GM23338 (cell line): Measurements from ENCODE around the gene PRTFDC1. TPM values are rescaled to one million over a fixed set of nuclear protein-coding genes. Genes with fewer than 3 reads are reported as not detected.

Experiments
- ATAC-seq: fragments of 200-7000 bp; cut with Tn5 transposase; 3 replicates; pipeline ENCODE4 v1.9.1; 2020
- DNase-seq: peaks from one replicate; pipeline ENCODE4 v3.0.0-alpha.2; 2015; ENCODE audit warnings: low spot score
- H2AFZ ChIP-seq: fragments of 200-600 bp; sonication (generic); 2 replicates; pipeline ENCODE4 v1.8.0; 2016; ENCODE audit warnings: antibody characterized with exemption, mild to moderate bottlenecking, moderate library complexity
- H3F3A ChIP-seq: fragments of 200-600 bp; sonication (generic); replicated peaks from 2 replicates; pipeline ENCODE4 v1.8.0; 2017; ENCODE audit warnings: antibody characterized with exemption, mixed run types, low read depth
- H3K27ac ChIP-seq: fragments of 200-600 bp; sonication (generic); 2 replicates; pipeline ENCODE4 v1.6.1; 2016; ENCODE audit warnings: low read depth
- H3K27me3 ChIP-seq: fragments of 200-600 bp; sonication (generic); 2 replicates; pipeline ENCODE4 v1.8.0; 2016; ENCODE audit warnings: mild to moderate bottlenecking, mixed run types, moderate library complexity; ENCODE audit not compliant: insufficient read depth
- H3K36me3 ChIP-seq: fragments of 200-600 bp; sonication (generic); 2 replicates; pipeline ENCODE4 v1.8.0; 2016; ENCODE audit warnings: mild to moderate bottlenecking; ENCODE audit not compliant: insufficient read depth
- H3K4me1 ChIP-seq: fragments of 200-600 bp; sonication (generic); 2 replicates; pipeline ENCODE4 v1.8.0; 2016; ENCODE audit warnings: mild to moderate bottlenecking, moderate library complexity; ENCODE audit not compliant: insufficient read depth
- H3K4me2 ChIP-seq: fragments of 200-600 bp; sonication (generic); 2 replicates; pipeline ENCODE4 v1.7.1; 2017; ENCODE audit warnings: mixed run types
- H3K4me3 ChIP-seq: fragments of 200-600 bp; sonication (generic); 2 replicates; pipeline ENCODE4 v1.6.1; 2016; ENCODE audit warnings: mixed run types
- H3K79me2 ChIP-seq: fragments of 200-600 bp; sonication (generic); replicated peaks from 2 replicates; pipeline ENCODE4 v1.8.0; 2017; ENCODE audit warnings: mild to moderate bottlenecking; ENCODE audit not compliant: insufficient read depth
- H3K9me2 ChIP-seq: fragments of 200-600 bp; sonication (generic); 2 replicates; pipeline ENCODE4 v1.8.0; 2017; ENCODE audit not compliant: insufficient read depth
- H4K20me1 ChIP-seq: fragments of 200-600 bp; sonication (generic); replicated peaks from 2 replicates; pipeline ENCODE4 v1.8.0; 2017; ENCODE audit warnings: mild to moderate bottlenecking; ENCODE audit not compliant: insufficient read depth
- H3K27ac Mint-ChIP-seq: 2 replicates; pipeline ENCODE4 v1.8.0; 2020; ENCODE audit warnings: inconsistent platforms, mild to moderate bottlenecking, moderate library complexity, mixed read lengths
- H3K27me3 Mint-ChIP-seq: 3 replicates; pipeline ENCODE4 v1.8.0; 2022; ENCODE audit warnings: low read depth, mild to moderate bottlenecking, moderate library complexity, mixed read lengths, inconsistent platforms; ENCODE audit not compliant: insufficient read depth, poor library complexity
- H3K36me3 Mint-ChIP-seq: 3 replicates; pipeline ENCODE4 v1.8.0; 2021; ENCODE audit warnings: low read depth, mild to moderate bottlenecking, inconsistent platforms, moderate library complexity, mixed read lengths
- H3K4me1 Mint-ChIP-seq: 3 replicates; pipeline ENCODE4 v1.8.0; 2020; ENCODE audit warnings: mild to moderate bottlenecking, inconsistent platforms, mixed read lengths
- H3K4me3 Mint-ChIP-seq: 3 replicates; pipeline ENCODE4 v1.8.0; 2021; ENCODE audit warnings: moderate library complexity, mild to moderate bottlenecking, inconsistent platforms, mixed read lengths
- H3K9me3 Mint-ChIP-seq: 3 replicates; pipeline ENCODE4 v1.8.0; 2020; ENCODE audit warnings: moderate library complexity, mild to moderate bottlenecking, inconsistent platforms, mixed read lengths
- CREB1 ChIP-seq: fragments of 250-450 bp; sonication (Bioruptor Pico); IDR thresholded peaks from 2 replicates; pipeline ENCODE4 v1.5.0; 2020; ENCODE audit warnings: low read depth, mild to moderate bottlenecking, moderate library complexity
- EZH2 ChIP-seq: fragments of 200-600 bp; sonication (generic); IDR thresholded peaks from one replicate; pipeline ENCODE4 v1.8.0; 2017; ENCODE audit warnings: antibody characterized with exemption, mild to moderate bottlenecking, low read depth; ENCODE audit not compliant: unreplicated experiment
- EZH2phosphoT487 ChIP-seq: fragments of 200-600 bp; sonication (generic); IDR thresholded peaks from one replicate; pipeline ENCODE4 v1.8.1; 2018; ENCODE audit warnings: antibody characterized with exemption; ENCODE audit not compliant: unreplicated experiment
- JUNB ChIP-seq: IDR thresholded peaks from one replicate; pipeline ENCODE4 v1.6.1; 2016; ENCODE audit warnings: antibody characterized with exemption; ENCODE audit not compliant: unreplicated experiment
- NANOG ChIP-seq: IDR thresholded peaks from 2 replicates; pipeline ENCODE4 v1.6.1; 2016; ENCODE audit warnings: antibody characterized with exemption, borderline replicate concordance
- POLR2AphosphoS5 ChIP-seq: IDR thresholded peaks from 2 replicates; pipeline ENCODE4 v1.6.1; 2016; ENCODE audit warnings: antibody characterized with exemption, low read depth
- STAT1 ChIP-seq: IDR thresholded peaks from one replicate; pipeline ENCODE4 v1.6.1; 2016; ENCODE audit warnings: antibody characterized with exemption; ENCODE audit not compliant: unreplicated experiment
- ZNF114 ChIP-seq: fragments of 250-450 bp; sonication (Bioruptor Pico); IDR thresholded peaks from 2 replicates; pipeline ENCODE4 v1.5.0; 2020; ENCODE audit warnings: mild to moderate bottlenecking, moderate library complexity
- ZNF331 ChIP-seq: fragments of 250-450 bp; sonication (Bioruptor Pico); IDR thresholded peaks from 2 replicates; pipeline ENCODE4 v1.5.0; 2020; ENCODE audit warnings: low read depth, mild to moderate bottlenecking, moderate library complexity
- ZNF462 ChIP-seq: fragments of 250-450 bp; sonication (Bioruptor Pico); IDR thresholded peaks from 2 replicates; pipeline ENCODE4 v1.5.0; 2020; ENCODE audit warnings: mild to moderate bottlenecking, moderate library complexity
- polyA plus RNA-seq: library from polyadenylated mRNA; unstranded; fragments of >200 nt; fragmentation: Nextera tagmentation; extraction: Ambion mirVana; gene quantifications from 2 replicates; pipeline ENCODE4 v1.2.1, GENCODE V29; 2016
- total RNA-seq: library from RNA; depleted of rRNA; stranded (reverse); fragments of >200 nt; shearing (Covaris generic); gene quantifications from 2 replicates; pipeline ENCODE4 v1.2.3, GENCODE V29; 2014
- TF ChIP-seq, protein P1 (sequence below), 2 experiments: fragments of 200-600 bp in 1 of 2; sonication (generic) in 1 of 2; conservative IDR thresholded peaks; 2 replicates each; pipeline versions ENCODE4 v1.5.1 to v1.6.1; 2016 to 2017; ENCODE audit warnings: antibody characterized with exemption in 2 of 2, low read depth in 2 of 2, mild to moderate bottlenecking in 2 of 2, moderate library complexity in 1 of 2
- TF ChIP-seq, protein P2 (sequence below): IDR thresholded peaks from 2 replicates; pipeline ENCODE4 v1.6.1; 2016; ENCODE audit warnings: antibody characterized with exemption

Gene PRTFDC1
- total and polyA plus RNA-seq, 2 experiments from 2014 or later, result 7.9 to 9.1 TPM

- Mint-ChIP-seq H3K4me3 (no peak overlapping the region), H3K27me3 (peaks cover 2% of the 10 kb centered on the region), H3K27ac (no peak overlapping the region), H3K9me3 (peaks cover 5% of the 10 kb centered on the region; the same call in 2 of the 3 replicates), H3K36me3 (peaks cover 24% of the 10 kb centered on the region; the same call in 2 of the 3 replicates), H3K4me1 (peaks cover 3% of the 10 kb centered on the region; the same call in 1 of the 3 replicates)
- Histone ChIP-seq H3K4me3 (no peak overlapping the region), H3K27ac (no peak overlapping the region), H3K27me3 (no peaks in the 10 kb centered on the region), H3K4me1 (no peaks in the 10 kb centered on the region), H2AFZ (no peak overlapping the region), H3K79me2 (no peaks in the 10 kb centered on the region), H3K4me2 (no peak overlapping the region), H4K20me1 (no peaks in the 10 kb centered on the region), H3F3A (no peaks in the 10 kb centered on the region), H3K9me2 (0 out of 2 replicates have a peak, but pooled peaks cover 4% of the 10 kb centered on the region), H3K36me3 (no peaks in the 10 kb centered on the region)
- TF ChIP-seq JUNB (no peak), NANOG (no peak), STAT1 (no peak), ZNF114 (CRISPR knock-in tag) (no peak), POLR2AphosphoS5 (no peak), CREB1 (CRISPR knock-in tag) (no peak)
- TF ChIP-seq, protein P1, sequence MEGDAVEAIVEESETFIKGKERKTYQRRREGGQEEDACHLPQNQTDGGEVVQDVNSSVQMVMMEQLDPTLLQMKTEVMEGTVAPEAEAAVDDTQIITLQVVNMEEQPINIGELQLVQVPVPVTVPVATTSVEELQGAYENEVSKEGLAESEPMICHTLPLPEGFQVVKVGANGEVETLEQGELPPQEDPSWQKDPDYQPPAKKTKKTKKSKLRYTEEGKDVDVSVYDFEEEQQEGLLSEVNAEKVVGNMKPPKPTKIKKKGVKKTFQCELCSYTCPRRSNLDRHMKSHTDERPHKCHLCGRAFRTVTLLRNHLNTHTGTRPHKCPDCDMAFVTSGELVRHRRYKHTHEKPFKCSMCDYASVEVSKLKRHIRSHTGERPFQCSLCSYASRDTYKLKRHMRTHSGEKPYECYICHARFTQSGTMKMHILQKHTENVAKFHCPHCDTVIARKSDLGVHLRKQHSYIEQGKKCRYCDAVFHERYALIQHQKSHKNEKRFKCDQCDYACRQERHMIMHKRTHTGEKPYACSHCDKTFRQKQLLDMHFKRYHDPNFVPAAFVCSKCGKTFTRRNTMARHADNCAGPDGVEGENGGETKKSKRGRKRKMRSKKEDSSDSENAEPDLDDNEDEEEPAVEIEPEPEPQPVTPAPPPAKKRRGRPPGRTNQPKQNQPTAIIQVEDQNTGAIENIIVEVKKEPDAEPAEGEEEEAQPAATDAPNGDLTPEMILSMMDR (conservative IDR thresholded peaks at IDR 0.05; ENCODE audit: low read depth in 2 of 2), result no peak
- TF ChIP-seq, protein P2, sequence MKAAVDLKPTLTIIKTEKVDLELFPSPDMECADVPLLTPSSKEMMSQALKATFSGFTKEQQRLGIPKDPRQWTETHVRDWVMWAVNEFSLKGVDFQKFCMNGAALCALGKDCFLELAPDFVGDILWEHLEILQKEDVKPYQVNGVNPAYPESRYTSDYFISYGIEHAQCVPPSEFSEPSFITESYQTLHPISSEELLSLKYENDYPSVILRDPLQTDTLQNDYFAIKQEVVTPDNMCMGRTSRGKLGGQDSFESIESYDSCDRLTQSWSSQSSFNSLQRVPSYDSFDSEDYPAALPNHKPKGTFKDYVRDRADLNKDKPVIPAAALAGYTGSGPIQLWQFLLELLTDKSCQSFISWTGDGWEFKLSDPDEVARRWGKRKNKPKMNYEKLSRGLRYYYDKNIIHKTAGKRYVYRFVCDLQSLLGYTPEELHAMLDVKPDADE, result no peak
- ATAC-seq (no peak), DNase-seq (no peak)
Measured at GRCh38 chr10:24930427-24930826, 22.0 kb downstream of the PRTFDC1 start.

GRCh38 chr10:24929904-24930303 is 22.5 kb downstream of the PRTFDC1 start:
- H3K4me3 Mint-ChIP-seq, result no peak overlapping the region
- peaks cover 8% of the 10 kb centered on the region for H3K9me3 Mint-ChIP-seq
- H3K79me2 ChIP-seq, result no peaks in the 10 kb centered on the region
- DNase-seq (no peak), ATAC-seq (no peak)
- no peak overlapping the region for H3K27ac ChIP-seq
- no peaks in the 10 kb centered on the region for H3K27me3 ChIP-seq
- H3K27ac Mint-ChIP-seq, result peak overlapping the region; percentile 63; the same call in 1 of the 2 replicates
- no peak overlapping the region for H3K4me3 ChIP-seq
- H3K9me2 ChIP-seq, result 0 out of 2 replicates have a peak, but pooled peaks cover 4% of the 10 kb centered on the region
- H3K27me3 Mint-ChIP-seq, result peaks cover 2% of the 10 kb centered on the region
- no peaks in the 10 kb centered on the region for H4K20me1 ChIP-seq
- H3K4me1 Mint-ChIP-seq, result peaks cover 3% of the 10 kb centered on the region; the same call in 1 of the 3 replicates
- H3K36me3 Mint-ChIP-seq, result peaks cover 24% of the 10 kb centered on the region; the same call in 2 of the 3 replicates
- no peaks in the 10 kb centered on the region for H3K4me1 ChIP-seq
- no peaks in the 10 kb centered on the region for H3K36me3 ChIP-seq
- no peak overlapping the region for H2AFZ ChIP-seq
- no peaks in the 10 kb centered on the region for H3F3A ChIP-seq
- no peak overlapping the region for H3K4me2 ChIP-seq
- no peak for TF ChIP-seq POLR2AphosphoS5
- TF ChIP-seq EZH2, result no peak
- no peak for TF ChIP-seq ZNF462
- no peak for TF ChIP-seq ZNF331 (CRISPR knock-in tag)
- TF ChIP-seq ZNF114 (CRISPR knock-in tag), result no peak
- TF ChIP-seq EZH2phosphoT487, result no peak
- TF ChIP-seq CREB1 (CRISPR knock-in tag), result no peak
